Type B pancreatic cell (in vitro differentiated cells): Measurements from ENCODE around the gene HOXA13. TPM values are rescaled to one million over a fixed set of nuclear protein-coding genes. Genes with fewer than 3 reads are reported as not detected.

Source experiments
- DNase-seq: peaks from one replicate; pipeline ENCODE4 v3.0.0; 2021; ENCODE audit warnings: mixed read lengths; ENCODE audit not compliant: unreplicated experiment; ENCODE audit errors: extremely low spot score
- H3K27ac Mint-ChIP-seq: 2 replicates; pipeline ENCODE4 v1.8.0; 2021; ENCODE audit warnings: mild to moderate bottlenecking, mixed read lengths
- H3K27me3 Mint-ChIP-seq: 2 replicates; pipeline ENCODE4 v1.8.0; 2021; ENCODE audit warnings: mixed read lengths
- H3K36me3 Mint-ChIP-seq: 2 replicates; pipeline ENCODE4 v1.8.0; 2021; ENCODE audit warnings: mixed read lengths
- H3K4me1 Mint-ChIP-seq: one replicate; pipeline ENCODE4 v1.8.0; 2021; ENCODE audit warnings: mixed read lengths; ENCODE audit not compliant: unreplicated experiment
- H3K4me3 Mint-ChIP-seq: 2 replicates; pipeline ENCODE4 v1.8.0; 2021; ENCODE audit warnings: mild to moderate bottlenecking, mixed read lengths
- H3K9me3 Mint-ChIP-seq: 2 replicates; pipeline ENCODE4 v1.8.0; 2021; ENCODE audit warnings: mixed read lengths
- CTCF ChIP-seq: fragments of 200-600 bp; sonication (generic); conservative IDR thresholded peaks from 2 replicates; pipeline ENCODE4 v1.5.0; 2021; ENCODE audit warnings: antibody characterized with exemption, mild to moderate bottlenecking
- long read RNA-seq: library from polyadenylated mRNA; unstranded; transcript quantifications from one replicate; pipeline ENCODE4 v2.0.0, GENCODE V29; 2020
- total RNA-seq: library from RNA; stranded (reverse); gene quantifications from 2 replicates; pipeline ENCODE4 v1.2.1, GENCODE V29; 2021; ENCODE audit warnings: low replicate concordance

The HOXA13 gene
- total RNA-seq, result 0.75 and 1.5 TPM in 2 replicates
- long read RNA-seq, full-length matches to known transcripts, result 1 of 1 reads
- long read RNA-seq, partial matches to known transcripts, result 0 of 1 reads
- long read RNA-seq, other reads (novel, unspliced or antisense), result 0 of 1 reads

- peaks cover 95% of the 10 kb centered on the region for H3K27me3 Mint-ChIP-seq
- H3K9me3 Mint-ChIP-seq, result no peaks in the 10 kb centered on the region
- H3K4me1 Mint-ChIP-seq, result peaks cover 7% of the 10 kb centered on the region
- H3K27ac Mint-ChIP-seq, result peak within 1 kb of the TSS; percentile 29
- TF ChIP-seq CTCF, result no peak
- DNase-seq, result peak; percentile 69
- H3K4me3 Mint-ChIP-seq, result peak within 1 kb of the TSS; percentile 89
- no peaks in the 10 kb centered on the region for H3K36me3 Mint-ChIP-seq
These were observed at the start of gene HOXA13 for GRCh38 chr7:27199849-27200760. TSS of gene HOXA13 (minus strand) at chr7:27200091. CDS start at chr7:27200077, 14 bp downstream.

GRCh38 chr7:27248911-27249723, 49.2 kb upstream of the HOXA13 start:
- H3K4me3 Mint-ChIP-seq, result no peak overlapping the region
- DNase-seq, result peak; percentile 59
- H3K36me3 Mint-ChIP-seq, result peaks cover 3% of the 10 kb centered on the region
- H3K27me3 Mint-ChIP-seq, result peaks cover 97% of the 10 kb centered on the region
- no peak overlapping the region for H3K27ac Mint-ChIP-seq
- H3K9me3 Mint-ChIP-seq, result no peaks in the 10 kb centered on the region
- no peak for TF ChIP-seq CTCF
- peaks cover 19% of the 10 kb centered on the region for H3K4me1 Mint-ChIP-seq

- no peak overlapping the region for H3K27ac Mint-ChIP-seq
- H3K27me3 Mint-ChIP-seq, result peaks cover 97% of the 10 kb centered on the region
- peak; percentile 40 for DNase-seq
- peaks cover 24% of the 10 kb centered on the region for H3K4me1 Mint-ChIP-seq
- no peaks in the 10 kb centered on the region for H3K9me3 Mint-ChIP-seq
- peaks cover 3% of the 10 kb centered on the region for H3K36me3 Mint-ChIP-seq
- H3K4me3 Mint-ChIP-seq, result no peak overlapping the region
- TF ChIP-seq CTCF, result no peak
These were observed 48.5 kb upstream of the HOXA13 start for GRCh38 chr7:27248427-27248806.

GRCh38 chr7:27247452-27248426, 47.8 kb upstream of the HOXA13 start:
- DNase-seq, result peak; percentile 40
- Mint-ChIP-seq H3K9me3 (no peaks in the 10 kb centered on the region), H3K36me3 (peaks cover 3% of the 10 kb centered on the region), H3K4me1 (peaks cover 24% of the 10 kb centered on the region), H3K27ac (no peak overlapping the region), H3K4me3 (peak overlapping the region; percentile 15), H3K27me3 (peaks cover 94% of the 10 kb centered on the region)
- TF ChIP-seq CTCF, result no peak

GRCh38 chr7:27247000-27247399, 47.1 kb upstream of the HOXA13 start:
- Mint-ChIP-seq H3K27me3 (peaks cover 94% of the 10 kb centered on the region), H3K4me1 (peaks cover 23% of the 10 kb centered on the region), H3K9me3 (no peaks in the 10 kb centered on the region), H3K4me3 (peak overlapping the region; percentile 36), H3K36me3 (peaks cover 3% of the 10 kb centered on the region), H3K27ac (no peak overlapping the region)
- no peak for TF ChIP-seq CTCF
- DNase-seq, result no peak
